Stimulated activated CD8-positive, alpha-beta memory T cell treated with anti-CD3 and anti-CD28 coated beads, Interleukin-12 subunit alpha, Interleukin-12 subunit beta, amount 100 ng/mL, for 24 hours (primary cell): Measurements from ENCODE around the gene DCBLD2.
"Not testable (repeated sequence)": the region's sequence is repeated elsewhere in the genome, so short reads cannot be mapped to it uniquely, and the experiment has no call there.

Source experiments
- DNase-seq: peaks from one replicate; pipeline ENCODE4 v3.0.0-alpha.2; 2020; ENCODE audit errors: extremely low read depth

DCBLD2 gene

GRCh38 chr3:98892263-98892662, 9.2 kb downstream of the DCBLD2 start:
- no peak for DNase-seq

- no peak for DNase-seq
Measured at GRCh38 chr3:98890965-98891910, 10.3 kb downstream of the DCBLD2 start.

GRCh38 chr3:98890181-98890835, 11.2 kb downstream of the DCBLD2 start:
- DNase-seq, result no peak

DNA sequence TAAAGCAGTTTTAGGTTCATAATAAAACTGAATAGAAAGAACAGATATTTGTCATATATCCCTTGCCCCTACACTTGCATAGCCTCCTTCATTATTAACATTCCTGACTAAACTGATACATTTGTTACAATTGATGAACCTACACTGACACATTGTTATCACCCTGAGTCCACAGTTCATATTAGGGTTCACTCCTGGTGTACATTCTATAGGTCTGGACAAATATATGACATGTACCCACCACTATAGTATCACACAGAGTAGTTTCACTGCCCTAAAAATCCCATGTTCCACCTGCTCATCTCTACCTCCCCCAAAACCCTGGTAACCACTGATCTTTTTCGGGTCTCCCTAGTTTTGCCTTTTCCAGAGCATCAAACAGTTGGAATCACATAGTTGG, 13.8 kb downstream of the DCBLD2 start:
- no peak for DNase-seq

- DNase-seq, result no peak
Measured at GRCh38 chr3:98886525-98886924, 15.0 kb downstream of the DCBLD2 start.

- DNase-seq, result no peak
Measured at GRCh38 chr3:98885851-98886250, 15.6 kb downstream of the DCBLD2 start.

DNA sequence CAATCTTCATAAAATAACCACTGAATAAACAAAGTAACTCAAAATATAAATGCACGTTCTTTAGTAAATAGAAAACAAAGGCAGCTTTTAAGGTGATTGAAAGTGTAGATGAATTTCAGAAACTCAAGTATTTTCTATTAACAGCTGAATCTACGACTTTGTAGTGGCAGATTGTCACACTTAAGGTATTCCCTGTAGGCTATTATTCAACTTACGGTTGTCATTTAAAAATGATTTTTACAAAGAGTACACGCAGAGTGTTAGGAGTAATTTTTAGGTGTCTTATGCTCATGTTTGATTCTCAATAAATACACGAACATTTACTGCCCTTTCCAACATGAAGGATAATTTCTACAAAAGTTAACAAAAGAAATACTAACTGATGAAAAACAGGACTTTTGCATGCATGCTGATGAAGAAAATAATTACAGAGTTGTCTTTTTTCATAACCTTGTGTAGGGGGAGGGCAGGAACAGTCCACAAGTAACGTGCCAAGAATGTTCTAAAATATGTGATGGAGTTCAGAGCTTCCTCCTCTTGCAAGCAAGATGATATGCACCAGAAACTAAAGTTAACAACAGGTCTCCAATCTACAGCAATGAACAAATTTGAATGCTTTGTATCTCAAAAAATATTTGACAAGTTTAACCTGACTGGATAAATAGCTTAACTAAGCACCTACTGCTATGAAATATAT, 16.7 kb downstream of the DCBLD2 start:
- DNase-seq, result no peak

DNA sequence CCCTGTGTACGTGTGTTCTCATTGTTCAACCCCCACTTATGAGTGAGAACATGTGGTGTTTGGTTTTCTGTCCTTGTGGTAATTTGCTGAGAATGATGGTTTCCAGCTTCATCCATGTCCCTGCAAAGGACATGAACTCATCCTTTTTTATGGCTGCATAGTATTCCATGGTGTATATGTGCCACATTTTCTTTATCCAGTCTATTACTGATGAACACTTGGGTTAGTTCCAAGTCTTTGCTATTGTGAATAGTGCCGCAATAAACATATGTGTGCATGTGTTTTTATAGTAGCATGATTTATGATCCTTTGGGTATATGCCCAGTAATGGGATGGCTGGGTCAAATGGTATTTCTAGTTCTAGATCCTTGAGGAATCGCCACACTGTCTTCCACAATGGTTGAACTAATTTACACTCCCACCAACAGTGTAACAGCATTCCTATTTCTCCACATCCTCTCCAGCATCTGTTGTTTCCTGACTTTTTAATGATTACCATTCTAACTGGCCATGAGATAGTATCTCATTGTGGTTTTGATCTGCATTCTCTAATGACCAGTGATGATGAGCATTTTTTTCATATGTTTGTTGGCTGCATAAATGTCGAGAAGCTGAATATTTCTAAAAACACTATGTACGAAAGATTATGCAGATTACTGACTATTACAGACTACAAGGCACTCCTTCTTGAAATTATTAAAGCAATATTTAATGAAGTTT, 18.7 kb downstream of the DCBLD2 start:
- DNase-seq, result not testable (repeated sequence)

DNA sequence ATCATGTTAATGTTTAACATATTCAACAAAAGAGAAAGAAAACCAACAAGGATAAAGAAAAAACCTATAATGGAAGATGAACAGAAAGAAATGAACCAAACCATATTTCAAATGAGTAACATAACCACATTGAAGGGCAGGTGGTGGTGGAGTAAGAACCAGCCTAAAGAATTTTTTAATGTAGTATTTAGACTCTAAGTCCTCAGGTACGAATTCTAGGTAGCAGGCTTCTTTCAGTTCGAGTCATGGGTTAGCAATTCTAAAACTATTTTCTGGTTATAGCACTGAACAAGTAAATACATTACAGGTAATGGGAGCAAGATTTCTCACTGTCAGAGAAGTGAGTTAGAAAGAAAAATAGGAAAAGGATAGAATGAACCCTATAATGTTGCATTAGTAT, 24.4 kb downstream of the DCBLD2 start:
- DNase-seq, result no peak

DNA sequence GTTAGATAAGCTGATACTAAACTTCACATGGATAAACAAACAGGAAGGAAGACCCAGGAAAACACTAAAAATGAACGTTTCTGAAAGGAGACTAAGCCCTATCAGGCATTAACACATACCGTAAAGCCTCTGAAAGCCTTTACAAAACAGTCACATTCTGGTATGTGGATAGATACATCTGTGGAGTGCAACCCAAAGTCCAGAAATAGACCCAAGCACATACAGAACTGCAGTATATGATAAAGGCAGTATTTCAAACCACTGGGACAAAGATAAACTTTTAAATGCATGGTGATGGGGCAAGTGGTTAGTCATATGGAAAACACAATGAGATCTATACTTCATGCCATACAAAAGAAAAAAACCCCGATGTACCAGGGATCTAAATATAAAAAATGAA, 26.0 kb downstream of the DCBLD2 start:
- DNase-seq, result no peak

DNA sequence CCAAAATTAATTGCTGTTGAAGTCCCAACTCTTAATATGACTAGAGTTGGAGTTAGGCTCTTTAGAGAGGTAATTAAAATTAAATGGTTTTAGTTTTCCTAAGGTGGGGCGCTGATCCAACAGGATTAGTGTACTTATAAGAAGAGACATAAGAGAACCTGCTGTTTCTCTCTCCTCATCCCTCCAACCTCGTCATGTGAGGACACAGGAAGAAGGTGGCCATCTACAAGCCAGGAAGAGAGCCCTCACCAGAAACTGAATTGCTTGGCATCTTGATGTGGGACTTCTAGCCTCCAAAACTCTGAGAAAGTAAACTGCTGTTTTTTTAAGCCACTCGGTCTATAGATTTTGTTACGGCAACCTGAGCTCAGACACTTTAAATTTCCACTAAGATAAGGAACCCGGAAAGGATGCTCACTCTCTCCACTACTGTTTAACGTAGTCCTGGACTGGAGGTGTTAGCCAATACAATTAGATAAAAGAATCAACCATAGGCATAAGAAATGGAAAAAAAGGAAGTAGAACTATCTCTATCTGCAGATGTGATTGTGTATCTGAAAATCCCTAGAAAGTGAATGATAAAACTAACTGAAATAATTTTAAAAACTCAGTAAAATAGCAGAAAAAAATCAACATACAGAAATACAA, 26.8 kb downstream of the DCBLD2 start:
- DNase-seq, result no peak

DNA sequence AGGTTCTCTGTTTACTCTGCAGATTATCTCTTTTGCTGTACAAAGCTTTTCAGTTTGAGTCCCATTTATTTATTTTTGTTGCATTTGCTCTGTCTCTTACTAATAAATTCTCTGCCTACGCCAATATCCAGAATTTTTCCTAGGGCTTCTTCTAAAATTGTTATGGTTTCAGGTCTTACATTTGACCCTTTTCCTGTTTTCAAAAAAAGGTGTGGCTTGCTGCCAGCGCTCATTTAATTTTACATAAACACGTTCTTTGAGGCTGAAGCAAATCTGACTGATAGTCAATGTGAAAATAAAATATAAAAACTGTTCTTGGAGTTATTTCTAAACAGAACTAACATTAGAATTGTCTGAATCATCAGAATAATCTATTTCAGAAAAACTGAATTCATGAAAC, 32.1 kb downstream of the DCBLD2 start:
- no peak for DNase-seq

DNA sequence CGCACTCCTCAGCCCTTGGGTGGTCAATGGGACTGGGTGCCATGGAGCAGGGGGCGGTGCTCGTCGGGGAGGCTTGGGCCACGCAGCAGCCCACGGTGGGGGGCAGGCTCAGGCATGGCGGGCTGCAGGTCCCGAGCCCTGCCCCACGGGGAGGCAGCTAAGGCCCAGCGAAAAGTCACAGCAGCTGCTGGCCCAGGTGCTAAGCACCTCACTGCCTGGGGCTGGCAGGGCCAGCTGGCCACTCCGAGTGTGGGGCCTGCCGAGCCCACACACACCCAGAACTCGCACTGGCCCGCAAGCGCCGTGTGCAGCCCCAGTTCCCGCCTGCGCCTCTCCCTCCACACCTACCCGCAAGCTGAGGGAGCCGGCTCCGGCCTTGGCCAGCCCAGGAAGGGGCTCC, 43.5 kb downstream of the DCBLD2 start:
- DNase-seq, result not testable (repeated sequence)

DNA sequence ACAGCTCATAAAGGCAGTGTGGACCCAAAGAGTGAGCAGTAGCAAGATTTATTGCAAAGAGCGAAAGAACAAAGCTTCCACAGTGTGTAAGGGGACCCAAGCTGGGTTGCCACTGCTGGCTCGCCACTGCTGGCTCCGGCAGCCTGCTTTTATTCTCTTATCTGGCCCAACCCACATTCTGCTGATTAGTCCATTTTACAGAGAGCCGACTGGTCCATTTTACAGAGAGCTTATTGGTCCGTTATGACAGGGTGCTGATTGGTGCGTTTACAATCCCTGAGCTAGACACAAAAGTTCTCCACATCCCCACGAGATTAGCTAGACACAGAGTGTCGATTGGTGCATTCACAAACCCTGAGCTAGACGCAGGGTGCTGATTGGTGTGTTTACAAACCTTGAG, 44.2 kb downstream of the DCBLD2 start:
- DNase-seq, result not testable (repeated sequence)

GRCh38 chr3:98856724-98857123, 44.8 kb downstream of the DCBLD2 start:
- no peak for DNase-seq

DNA sequence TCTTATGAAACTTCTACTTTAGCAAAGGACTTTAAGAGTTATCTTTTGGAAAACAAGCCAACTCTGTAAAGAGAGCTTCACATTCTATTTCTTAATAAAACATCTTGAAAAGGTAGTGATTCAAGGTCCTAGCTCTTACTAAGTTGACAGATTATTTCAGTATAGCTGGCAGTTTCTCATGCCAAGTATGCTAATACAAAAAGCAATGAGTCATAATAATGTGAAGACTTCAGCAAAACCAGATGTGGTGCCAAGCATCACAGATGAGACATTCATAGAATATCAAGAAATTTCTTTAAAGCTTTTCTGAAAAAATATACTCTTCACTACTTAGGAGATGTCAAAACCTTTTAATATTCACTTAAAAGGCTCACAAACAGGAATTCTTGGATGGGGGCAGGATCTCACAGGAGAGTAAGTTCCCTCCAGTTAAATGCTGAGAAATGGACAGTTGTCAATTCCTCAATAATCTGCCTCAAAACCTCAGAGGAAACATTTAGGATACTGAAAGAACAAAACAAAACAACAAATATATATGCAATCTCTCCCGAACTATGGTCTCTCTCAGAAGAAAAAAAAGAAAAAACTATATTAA, 45.6 kb downstream of the DCBLD2 start:
- no peak for DNase-seq

DNA sequence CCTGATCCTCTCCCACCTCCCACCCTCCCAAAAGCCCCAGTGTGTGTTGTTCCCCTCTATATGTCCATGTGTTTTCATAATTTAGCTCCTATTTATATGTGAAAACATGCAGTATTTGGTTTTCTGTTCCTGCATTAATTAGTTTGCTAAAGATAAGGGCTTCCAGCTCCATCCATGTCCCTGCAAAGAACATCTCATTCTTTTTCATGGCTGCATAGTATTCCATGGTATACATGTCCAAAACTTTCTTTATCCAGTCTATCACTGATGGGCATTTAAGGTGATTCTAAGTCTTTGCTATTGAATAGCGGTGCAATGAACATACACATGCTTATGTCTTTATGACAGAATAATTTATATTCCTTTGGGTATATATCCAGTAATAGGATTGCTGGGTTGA, 53.4 kb downstream of the DCBLD2 start:
- no peak for DNase-seq

DNA sequence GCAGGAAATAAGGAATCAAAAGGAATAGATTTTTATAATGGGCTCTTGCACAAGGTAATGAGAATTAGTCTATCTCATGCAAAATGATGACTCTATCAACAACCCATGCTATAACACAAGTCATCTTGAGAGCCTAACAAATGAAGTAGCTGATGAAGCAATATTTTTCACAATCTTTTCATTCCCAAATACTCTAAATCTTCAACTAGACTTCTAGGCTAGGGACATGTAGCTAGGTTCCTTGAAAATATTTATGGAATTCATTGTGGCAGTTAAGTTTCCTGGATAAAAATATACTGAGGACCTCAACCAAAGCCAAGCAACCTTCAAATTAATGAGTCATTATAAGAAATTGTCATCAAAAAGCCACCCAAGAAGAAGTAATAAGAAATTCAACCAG, 55.4 kb downstream of the DCBLD2 start:
- no peak for DNase-seq

DNA sequence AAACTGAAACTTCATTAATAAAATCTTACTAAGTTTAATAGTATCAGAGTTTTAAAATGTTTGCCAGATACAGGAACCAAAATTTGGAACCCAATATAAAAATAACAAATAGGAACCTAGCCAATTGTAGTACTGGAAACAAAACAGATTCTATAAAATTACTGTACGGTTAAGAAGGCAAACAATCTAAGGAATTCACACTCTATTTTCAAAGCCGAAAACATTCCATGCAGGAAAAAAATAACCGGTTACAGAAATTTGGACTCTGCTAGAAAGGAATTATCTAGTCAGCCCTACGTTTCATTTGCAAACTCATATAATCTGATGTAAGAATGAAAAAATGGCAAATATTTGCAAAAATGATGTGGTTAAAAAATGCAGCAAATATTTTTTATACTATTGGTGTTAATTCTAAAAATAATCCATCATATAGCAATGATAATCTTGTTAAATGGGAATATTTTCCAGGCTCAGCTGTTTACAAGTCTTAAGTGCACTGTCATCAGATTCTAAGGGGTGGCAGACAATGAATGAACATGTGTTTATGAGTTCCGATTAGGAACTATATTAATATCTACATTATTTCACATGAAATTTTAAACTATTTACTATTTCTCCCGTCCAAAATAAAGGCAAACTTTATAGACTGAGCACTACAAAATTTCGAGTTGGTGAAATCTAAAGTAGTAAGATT, 58.1 kb downstream of the DCBLD2 start:
- DNase-seq, result no peak

GRCh38 chr3:98839846-98840245, 61.6 kb downstream of the DCBLD2 start:
- DNase-seq, result no peak
